Head of caudate nucleus (tissue), 42 donors: ENCODE results near the gene PARD3.

Experiments used
- DNase-seq, 42 donors: peaks; one replicate each; pipeline versions ENCODE4 v3.0.0 to v3.0.0-alpha.2; 2020 to 2021; ENCODE audit warnings: mixed read lengths in 7 of 42
- intact Hi-C: fragments of 100-400 bp; cut with DNase I; formaldehyde crosslinking; loops from one replicate; pipeline ENCODE4 v1.15.0; 2022

PARD3 gene

GRCh38 chr10:34305189-34305588, 509.9 kb downstream of the PARD3 start:
- peak in 24 of 42 donors; percentile 6 to 65 (median 22) for DNase-seq

GRCh38 chr10:34303022-34303421, 512.1 kb downstream of the PARD3 start:
- no peak for DNase-seq
- intact Hi-C loops = no loop called here

More at GRCh38 chr10:34305189-34305588, 509.9 kb downstream of the PARD3 start:
- intact Hi-C loops = no loop called here

- intact Hi-C loops = no loop called here
- DNase-seq = peak in 21 of 42 donors; percentile 5 to 55 (median 27)
These were observed 515.9 kb downstream of the PARD3 start for GRCh38 chr10:34299105-34299611.

- DNase-seq = no peak
- intact Hi-C loops = no loop called here
These were observed 516.7 kb downstream of the PARD3 start for GRCh38 chr10:34298346-34298818.

GRCh38 chr10:34297541-34298345, 517.4 kb downstream of the PARD3 start:
- intact Hi-C loops = no loop called here
- no peak for DNase-seq

- intact Hi-C loops = no loop called here
- no peak for DNase-seq
These were observed 520.0 kb downstream of the PARD3 start for GRCh38 chr10:34295142-34295548.

- DNase-seq = no peak
- intact Hi-C loops = no loop called here
These were observed 521.0 kb downstream of the PARD3 start for GRCh38 chr10:34294137-34294536.

GRCh38 chr10:34292675-34293074, 522.4 kb downstream of the PARD3 start:
- intact Hi-C loops = no loop called here
- DNase-seq = no peak

- no peak for DNase-seq
- intact Hi-C loops = no loop called here
These were observed 522.9 kb downstream of the PARD3 start for GRCh38 chr10:34292194-34292565.

GRCh38 chr10:34291466-34292193, 523.5 kb downstream of the PARD3 start:
- DNase-seq = no peak
- intact Hi-C loops = no loop called here

- intact Hi-C loops = no loop called here
- no peak for DNase-seq
These were observed 524.5 kb downstream of the PARD3 start for GRCh38 chr10:34290412-34291081.

GRCh38 chr10:34288634-34289033, 526.5 kb downstream of the PARD3 start:
- DNase-seq = peak in 7 of 42 donors; percentile 10 to 59 (median 30)
- intact Hi-C loops = no loop called here

GRCh38 chr10:34286136-34286739, 528.9 kb downstream of the PARD3 start:
- intact Hi-C loops = no loop called here

GRCh38 chr10:34281661-34282582, 533.2 kb downstream of the PARD3 start:
- DNase-seq = no peak
- intact Hi-C loops = no loop called here

More at GRCh38 chr10:34286136-34286739, 528.9 kb downstream of the PARD3 start:
- peak in 1 of 42 donors; percentile 27 for DNase-seq

GRCh38 chr10:34280599-34281374, 534.3 kb downstream of the PARD3 start:
- intact Hi-C loops = no loop called here
- DNase-seq = peak in 1 of 42 donors; percentile 9

- intact Hi-C loops = no loop called here
- no peak for DNase-seq
These were observed 539.4 kb downstream of the PARD3 start for GRCh38 chr10:34275626-34276130.

GRCh38 chr10:34274906-34275305, 540.2 kb downstream of the PARD3 start:
- intact Hi-C loops = no loop called here
- DNase-seq = no peak
